SK-N-SH treated with all-trans-retinoic acid at 6 μM for 48 hours (cell line): ENCODE results near the gene CAMTA2.

ENCODE experiments used
- ARNTL ChIP-seq: fragments of 450-650 bp; formaldehyde crosslinking; IDR thresholded peaks from 2 replicates; pipeline ENCODE4 v1.5.0; 2020; ENCODE audit warnings: low read depth, mild to moderate bottlenecking, moderate library complexity, borderline replicate concordance
- BACH2 ChIP-seq: fragments of 250-450 bp; sonication (Bioruptor Pico); IDR thresholded peaks from 2 replicates; pipeline ENCODE4 v1.9.0; 2021; ENCODE audit warnings: mild to moderate bottlenecking, borderline replicate concordance
- CREB5 ChIP-seq: fragments of 250-450 bp; sonication (Bioruptor Pico); IDR thresholded peaks from 2 replicates; pipeline ENCODE4 v1.5.1; 2020; ENCODE audit warnings: low read depth, mild to moderate bottlenecking, moderate library complexity
- CSRNP3 ChIP-seq: fragments of 250-450 bp; sonication (Bioruptor Pico); IDR thresholded peaks from 2 replicates; pipeline ENCODE4 v1.5.1; 2021; ENCODE audit warnings: mild to moderate bottlenecking, moderate library complexity
- ESRRG ChIP-seq: fragments of 250-450 bp; sonication (Bioruptor Pico); IDR thresholded peaks from 2 replicates; pipeline ENCODE4 v1.6.1; 2021; ENCODE audit warnings: mild to moderate bottlenecking
- GLIS3 ChIP-seq: fragments of 250-450 bp; sonication (Bioruptor Pico); IDR thresholded peaks from 2 replicates; pipeline ENCODE4 v1.5.0; 2020; ENCODE audit warnings: mild to moderate bottlenecking, moderate library complexity
- PATZ1 ChIP-seq: fragments of 250-450 bp; sonication (Bioruptor Pico); IDR thresholded peaks from 2 replicates; pipeline ENCODE4 v1.8.0; 2020; ENCODE audit warnings: mild to moderate bottlenecking, moderate library complexity, borderline replicate concordance
- POU6F1 ChIP-seq: fragments of 250-450 bp; sonication (Bioruptor Pico); IDR thresholded peaks from 2 replicates; pipeline ENCODE4 v1.8.0; 2021; ENCODE audit warnings: low read depth, mild to moderate bottlenecking, moderate library complexity, borderline replicate concordance
- TCF4 ChIP-seq: fragments of 250-450 bp; sonication (Bioruptor Pico); IDR thresholded peaks from 2 replicates; pipeline ENCODE4 v1.8.0; 2021; ENCODE audit warnings: mild to moderate bottlenecking, moderate library complexity, borderline replicate concordance
- TSHZ2 ChIP-seq: fragments of 250-450 bp; sonication (Bioruptor Pico); IDR thresholded peaks from 2 replicates; pipeline ENCODE4 v1.5.0; 2020; ENCODE audit warnings: mild to moderate bottlenecking, moderate library complexity
- ZFP3 ChIP-seq: fragments of 250-450 bp; sonication (Bioruptor Pico); IDR thresholded peaks from 2 replicates; pipeline ENCODE4 v1.5.0; 2020; ENCODE audit warnings: mild to moderate bottlenecking, moderate library complexity
- ZNF565 ChIP-seq: fragments of 450-650 bp; formaldehyde crosslinking; conservative IDR thresholded peaks from 2 replicates; pipeline ENCODE4 v1.5.0; 2020; ENCODE audit warnings: low read depth, mild to moderate bottlenecking, moderate library complexity

- TF ChIP-seq CREB5 (CRISPR knock-in tag) (no peak), POU6F1 (CRISPR knock-in tag) (no peak), BACH2 (CRISPR knock-in tag) (no peak), ZNF565 (CRISPR knock-in tag) (no peak), ARNTL (CRISPR knock-in tag) (no peak), TSHZ2 (CRISPR knock-in tag) (no peak), PATZ1 (CRISPR knock-in tag) (no peak), TCF4 (no peak), GLIS3 (CRISPR knock-in tag) (no peak), CSRNP3 (CRISPR knock-in tag) (no peak), ZFP3 (CRISPR knock-in tag) (no peak), ESRRG (no peak)
These were observed 40.5 kb downstream of the CAMTA2 start for GRCh38 chr17:4947010-4947410.
